ENCODE data around the gene PDE10A.

Gene PDE10A

GRCh38 chr6:165575158-165575549 is 87.9 kb downstream of the PDE10A start:
- no peak for DNase-seq (ENCODE audit: low read depth)
- no peak overlapping the region for H3K4me3 ChIP-seq (ENCODE audit: control insufficient read depth, low read depth, low read length)
- TF ChIP-seq CTCF (conservative IDR thresholded peaks at IDR 0.05; ENCODE audit: control insufficient read depth, insufficient read depth, low read depth, low read length): no peak

GRCh38 chr6:165574220-165575157 is 88.6 kb downstream of the PDE10A start:
- DNase-seq (ENCODE audit: low read depth): no peak
- no peak for TF ChIP-seq CTCF (conservative IDR thresholded peaks at IDR 0.05; ENCODE audit: control insufficient read depth, insufficient read depth, low read depth, low read length)
- no peak overlapping the region for H3K4me3 ChIP-seq (ENCODE audit: control insufficient read depth, low read depth, low read length)

GRCh38 chr6:165573671-165574070 is 89.4 kb downstream of the PDE10A start:
- no peak overlapping the region for H3K4me3 ChIP-seq (ENCODE audit: control insufficient read depth, low read depth, low read length)
- TF ChIP-seq CTCF (conservative IDR thresholded peaks at IDR 0.05; ENCODE audit: control insufficient read depth, insufficient read depth, low read depth, low read length): no peak
- DNase-seq (ENCODE audit: low read depth): peak; percentile 45

- DNase-seq (ENCODE audit: low read depth): no peak
- no peak overlapping the region for H3K4me3 ChIP-seq (ENCODE audit: control insufficient read depth, low read depth, low read length)
- TF ChIP-seq CTCF (conservative IDR thresholded peaks at IDR 0.05; ENCODE audit: control insufficient read depth, insufficient read depth, low read depth, low read length): no peak
Observed at GRCh38 chr6:165571721-165572132, 91.3 kb downstream of the PDE10A start.

GRCh38 chr6:165571068-165571682 is 91.9 kb downstream of the PDE10A start:
- H3K4me3 ChIP-seq (ENCODE audit: control insufficient read depth, low read depth, low read length): no peak overlapping the region
- no peak for TF ChIP-seq CTCF (conservative IDR thresholded peaks at IDR 0.05; ENCODE audit: control insufficient read depth, insufficient read depth, low read depth, low read length)
- DNase-seq (ENCODE audit: low read depth): peak; percentile 17

- DNase-seq (ENCODE audit: low read depth): no peak
- no peak overlapping the region for H3K4me3 ChIP-seq (ENCODE audit: control insufficient read depth, low read depth, low read length)
- TF ChIP-seq CTCF (conservative IDR thresholded peaks at IDR 0.05; ENCODE audit: control insufficient read depth, insufficient read depth, low read depth, low read length): no peak
Observed at GRCh38 chr6:165568326-165568725, 94.7 kb downstream of the PDE10A start.

All from fibroblast of mammary gland (primary cell).